SIG-M5 treated with dmso at 0.1 percent for 504 hours (cell line): Measurements from ENCODE around the gene RAI1.
"Not testable (repeated sequence)": the region's sequence is repeated elsewhere in the genome, so short reads cannot be mapped to it uniquely, and the experiment has no call there.

Experiments used
- DNase-seq: peaks from one replicate; lab custom pipeline; 2025; ENCODE audit not compliant: unreplicated experiment; lab: John Stamatoyannopoulos, UW

RAI1 gene

DNA sequence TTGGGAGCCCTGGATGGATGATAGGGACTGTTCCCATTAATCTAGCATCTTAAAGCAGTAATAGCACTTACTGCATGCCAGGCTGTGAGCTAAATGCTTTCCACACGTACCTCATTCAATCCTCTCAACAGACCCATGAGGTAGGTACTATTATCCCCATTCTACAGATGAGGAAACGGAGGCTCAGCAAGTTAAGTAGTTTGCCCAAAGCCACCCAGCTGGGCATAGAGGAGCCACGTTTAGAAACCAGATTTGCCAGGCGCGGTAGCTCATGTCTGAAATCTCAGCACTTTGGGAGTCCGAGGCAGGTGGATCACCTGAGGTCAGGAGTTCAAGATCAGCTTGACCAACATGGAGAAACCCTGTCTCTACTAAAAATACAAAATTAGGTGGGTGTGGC, 2.0 kb upstream of the RAI1 start:
- no peak for DNase-seq

DNA sequence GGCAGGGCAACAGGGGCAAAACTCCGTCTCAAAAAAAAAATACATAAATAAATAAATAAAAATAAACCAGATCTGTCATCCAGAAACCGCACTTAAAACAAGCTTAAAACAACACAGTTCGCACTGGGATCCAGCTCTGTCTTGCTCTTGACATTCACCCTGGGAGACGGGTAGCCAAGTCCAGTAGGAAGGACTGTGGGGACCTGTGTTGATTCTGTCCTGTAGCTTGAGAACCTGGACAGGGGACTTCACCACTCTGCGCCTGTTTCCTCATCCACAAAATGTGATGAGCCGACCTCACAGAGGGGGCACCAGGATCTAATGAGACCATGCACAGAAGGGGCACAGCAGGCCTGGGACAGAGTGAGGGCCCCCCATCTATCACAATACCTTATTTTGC, 1.5 kb upstream of the RAI1 start:
- no peak for DNase-seq

DNA sequence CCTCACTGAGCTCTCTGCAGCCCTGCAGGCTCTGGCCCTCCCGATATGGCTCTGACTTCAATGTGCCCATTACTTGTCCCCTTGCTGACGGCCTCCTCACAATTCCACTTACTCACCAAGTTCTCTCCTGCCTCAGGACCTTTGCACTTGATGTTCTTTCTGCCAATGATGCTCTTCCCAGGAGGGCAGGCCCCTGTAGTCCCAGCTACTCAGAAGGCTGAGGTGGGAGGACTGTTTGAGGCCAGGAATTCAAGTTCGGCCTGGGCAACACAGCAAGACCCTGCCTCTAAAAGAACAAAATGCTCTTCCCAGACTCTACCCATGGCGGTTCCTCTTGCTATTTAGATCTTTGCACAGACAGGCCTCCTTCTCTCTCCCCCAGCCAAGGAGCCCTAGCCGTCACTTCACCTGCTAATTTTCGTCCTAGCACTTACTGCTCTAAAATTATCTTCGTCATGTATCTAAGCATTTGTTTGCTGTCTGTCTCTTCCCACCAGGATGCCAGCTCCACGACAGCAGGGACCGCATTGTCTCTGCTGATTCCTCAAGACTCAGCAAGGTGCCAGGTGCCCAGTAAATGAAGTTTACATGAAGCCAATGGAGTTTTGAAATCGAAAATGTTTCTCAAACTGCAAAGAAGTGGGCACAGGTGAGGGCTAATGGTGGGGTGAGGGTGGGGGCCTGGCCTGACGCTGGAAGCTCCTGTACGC, 626 bp upstream of the RAI1 start:
- no peak for DNase-seq

DNA sequence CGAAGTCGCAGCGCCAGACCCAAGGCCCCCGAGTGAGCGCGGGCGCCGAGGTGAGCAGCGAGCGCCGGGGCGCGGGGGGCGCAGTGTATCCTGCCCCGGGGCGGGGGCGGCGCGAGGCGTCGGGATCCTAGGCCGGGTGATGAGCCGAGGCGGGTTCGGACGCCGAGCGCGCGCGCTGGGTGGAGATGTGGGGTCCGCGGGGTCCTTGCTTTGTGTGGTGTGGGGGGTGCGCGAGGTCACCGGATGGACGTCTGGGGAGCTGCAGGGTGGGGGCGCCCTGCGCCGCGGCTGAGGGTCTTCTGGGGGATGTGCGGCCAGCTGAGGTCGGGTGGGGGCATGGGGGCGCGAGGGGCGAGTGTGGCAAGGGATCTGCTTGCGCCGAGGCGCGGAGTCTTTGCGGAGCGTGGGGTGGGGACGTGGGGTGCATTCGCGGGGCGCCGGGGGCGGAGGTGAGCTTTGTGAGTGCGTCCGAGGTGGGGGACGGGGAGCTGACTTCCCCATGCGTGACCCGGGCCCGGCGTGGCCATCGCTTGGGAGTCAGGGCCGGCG, 560 bp downstream of the RAI1 start:
- DNase-seq, result no peak

DNA sequence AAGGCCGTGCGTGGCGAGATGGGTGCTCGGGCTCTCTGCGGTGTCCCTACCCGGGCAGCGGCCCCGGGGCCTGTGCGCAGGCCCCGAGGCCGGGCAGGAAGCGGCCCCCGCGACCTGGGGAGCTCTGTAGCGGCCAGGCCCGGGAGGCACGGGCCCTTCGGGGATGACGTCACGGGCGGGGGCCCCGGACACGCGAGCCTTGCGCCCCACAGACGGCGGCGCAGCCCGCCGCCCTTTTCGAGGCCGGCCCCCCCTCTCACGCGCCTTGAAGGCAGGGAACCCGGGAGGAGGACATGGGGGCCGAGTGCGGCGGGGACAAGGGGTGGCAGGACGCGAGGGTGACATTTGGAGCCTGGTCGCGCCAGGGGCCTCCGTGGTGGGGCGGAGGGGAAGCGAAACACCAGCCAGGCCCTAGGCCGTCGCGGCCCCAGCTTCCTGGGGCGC, 1.1 kb downstream of the RAI1 start:
- DNase-seq, result peak; percentile 62

DNA sequence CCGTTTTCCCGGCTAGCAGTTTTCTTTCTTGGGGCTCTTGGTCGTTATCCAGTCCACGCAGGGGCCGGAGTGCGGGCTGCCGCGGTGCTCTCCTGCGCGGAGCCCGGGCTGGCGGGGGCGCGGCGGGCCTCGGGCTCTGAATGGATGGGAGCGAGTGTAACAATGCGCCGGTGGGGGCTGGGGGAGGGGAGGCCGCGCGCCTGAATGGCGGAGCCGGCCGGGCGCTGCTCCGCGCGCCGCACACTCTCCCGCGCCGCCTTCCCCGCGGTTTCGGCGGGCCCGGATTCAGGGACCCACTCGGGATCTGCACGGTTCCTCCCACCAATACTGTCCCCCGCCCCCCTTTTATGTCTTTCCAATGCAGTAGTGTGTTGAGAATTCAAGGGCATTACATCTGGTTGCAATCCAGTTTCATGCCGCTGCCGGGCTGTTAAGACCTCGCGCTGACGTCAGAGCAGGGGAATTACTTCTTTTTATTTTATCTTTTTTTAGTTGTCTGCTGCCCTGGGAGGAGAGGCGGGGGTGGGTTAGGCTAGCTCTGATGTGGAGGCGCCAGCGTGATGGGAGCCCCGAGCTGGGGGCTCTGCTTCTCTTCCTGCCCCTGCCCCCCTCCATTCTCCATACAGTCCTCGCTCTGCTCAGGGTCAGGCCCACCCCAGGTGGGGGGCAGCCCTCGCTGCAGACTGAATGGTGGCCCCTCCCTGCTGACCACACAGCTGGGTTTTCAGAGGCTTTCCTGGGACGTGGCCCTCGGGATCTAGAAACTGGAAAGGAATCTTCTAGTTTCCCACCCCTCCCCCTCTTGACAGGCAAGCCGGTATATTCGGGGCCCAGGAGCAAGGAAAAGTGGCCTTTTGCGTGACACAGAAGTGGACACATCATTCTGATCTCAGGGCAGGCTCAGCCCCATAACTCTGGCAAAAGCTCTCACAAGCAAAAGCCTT, 1.8 kb downstream of the RAI1 start:
- DNase-seq, result peak; percentile 38

DNA sequence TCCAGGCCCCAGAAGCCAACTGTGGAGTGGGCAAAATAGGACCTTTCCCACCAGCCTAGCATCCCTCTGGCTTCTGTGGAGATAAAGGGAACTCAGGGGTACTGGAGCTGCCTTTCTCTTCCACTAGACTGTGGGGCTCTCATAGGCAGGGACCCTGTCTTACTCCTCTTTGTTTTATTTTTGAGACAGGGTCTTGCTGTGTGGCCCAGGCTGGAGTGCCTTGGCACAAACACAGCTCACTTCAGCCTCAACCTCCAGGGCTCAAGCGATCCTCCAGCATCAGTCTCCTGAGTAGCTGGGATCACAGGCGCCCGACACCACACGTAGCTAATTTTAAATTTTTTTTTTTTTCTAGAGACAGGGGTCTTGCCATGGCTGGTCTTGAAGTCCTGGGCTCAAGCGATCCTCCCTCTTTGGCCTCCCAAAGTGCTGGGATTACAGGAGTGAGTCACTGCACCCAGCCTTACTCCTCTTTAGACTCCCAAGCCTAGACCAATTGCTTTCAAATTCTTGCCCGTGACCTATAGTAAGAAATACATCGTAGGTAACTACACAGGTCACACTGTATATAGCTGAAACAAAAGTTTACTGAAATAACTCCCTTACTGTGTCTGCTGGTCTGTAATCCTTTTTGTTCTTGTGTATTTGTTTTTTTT, 2.6 kb downstream of the RAI1 start:
- no peak for DNase-seq

DNA sequence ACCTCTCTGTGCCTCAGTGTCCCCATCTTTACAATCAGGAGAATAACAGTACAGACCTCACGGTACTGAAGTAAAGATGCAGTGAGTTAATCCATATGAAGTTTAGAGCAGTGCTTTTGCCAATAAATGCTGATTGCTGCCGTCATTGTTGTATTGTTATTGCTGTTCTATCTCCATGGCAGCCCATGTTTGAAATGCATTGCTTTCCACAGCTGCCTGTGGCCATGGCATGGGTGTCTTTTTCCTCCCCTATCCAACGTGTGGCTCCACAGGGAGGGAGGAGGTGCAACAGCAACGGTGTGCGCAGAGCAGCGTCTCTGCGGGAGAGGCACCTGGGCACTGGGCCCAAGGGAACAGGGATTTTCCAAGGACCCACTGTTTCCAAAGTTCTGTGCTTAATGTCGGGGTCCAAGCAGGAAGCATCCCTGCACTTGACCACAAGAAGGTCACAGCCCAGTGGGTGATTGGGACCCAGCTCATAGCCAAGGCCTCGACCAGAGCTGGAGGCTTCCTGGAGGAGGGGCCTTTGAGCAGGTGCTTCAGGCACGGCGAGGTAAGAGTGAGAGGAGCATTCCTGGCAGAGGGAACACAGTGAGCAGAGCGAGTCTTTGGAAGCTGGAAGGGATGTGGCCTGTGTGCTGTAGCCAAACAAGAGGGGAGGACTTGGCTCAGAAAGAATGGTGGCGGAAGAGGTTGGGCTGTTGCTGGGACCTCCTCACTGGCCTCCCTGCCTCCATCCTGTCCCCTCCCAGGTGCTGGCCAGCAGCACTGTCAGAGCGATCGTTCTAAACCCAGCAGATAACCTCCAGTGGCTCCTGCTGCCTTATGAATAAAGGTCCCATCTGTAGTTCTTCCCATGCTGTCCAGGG, 3.9 kb downstream of the RAI1 start:
- DNase-seq, result no peak

DNA sequence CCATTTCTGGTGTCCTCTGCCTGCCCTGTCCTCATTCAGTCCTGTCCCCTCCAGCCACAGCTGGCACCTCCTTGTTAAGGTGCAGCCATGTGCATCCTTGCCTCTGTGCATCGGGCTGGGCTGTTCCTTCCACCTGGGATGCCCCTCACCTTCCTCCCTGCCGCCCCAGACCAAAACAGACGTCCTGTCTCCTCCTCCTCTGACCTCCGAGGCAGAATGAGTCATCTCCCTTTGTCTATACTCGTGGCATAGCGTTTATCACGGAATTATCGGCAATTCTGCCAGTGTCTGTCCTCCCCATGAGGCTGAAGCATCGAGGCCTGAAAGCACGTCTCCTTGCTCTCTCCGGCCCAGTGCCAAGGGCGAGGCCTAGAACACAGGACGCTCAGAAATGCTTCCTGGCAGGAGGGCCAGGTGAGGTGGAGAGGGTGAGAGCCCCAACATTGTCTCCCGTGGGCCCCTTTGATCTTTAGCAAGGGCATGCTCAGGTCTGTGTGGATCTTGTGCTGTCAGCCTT, 4.6 kb downstream of the RAI1 start:
- no peak for DNase-seq

DNA sequence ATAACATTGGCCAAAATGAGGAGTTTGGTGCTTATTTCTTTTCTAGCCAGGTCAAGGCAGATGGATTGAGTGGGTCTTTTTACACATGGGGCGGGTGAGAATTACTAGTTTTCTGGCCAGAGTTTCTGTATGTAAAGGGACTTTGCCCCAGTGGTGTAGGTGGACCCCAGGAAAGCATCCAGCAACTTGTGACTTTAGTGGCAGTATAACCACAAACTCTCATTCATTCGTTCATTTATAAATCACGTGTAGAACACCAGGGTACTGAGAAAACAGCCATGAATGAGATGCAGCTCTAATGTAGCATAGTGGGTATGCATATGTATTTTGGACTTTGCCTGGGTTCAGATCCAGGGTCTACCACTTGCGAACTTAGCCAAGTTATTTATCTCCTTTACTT, 8.1 kb downstream of the RAI1 start:
- no peak for DNase-seq

DNA sequence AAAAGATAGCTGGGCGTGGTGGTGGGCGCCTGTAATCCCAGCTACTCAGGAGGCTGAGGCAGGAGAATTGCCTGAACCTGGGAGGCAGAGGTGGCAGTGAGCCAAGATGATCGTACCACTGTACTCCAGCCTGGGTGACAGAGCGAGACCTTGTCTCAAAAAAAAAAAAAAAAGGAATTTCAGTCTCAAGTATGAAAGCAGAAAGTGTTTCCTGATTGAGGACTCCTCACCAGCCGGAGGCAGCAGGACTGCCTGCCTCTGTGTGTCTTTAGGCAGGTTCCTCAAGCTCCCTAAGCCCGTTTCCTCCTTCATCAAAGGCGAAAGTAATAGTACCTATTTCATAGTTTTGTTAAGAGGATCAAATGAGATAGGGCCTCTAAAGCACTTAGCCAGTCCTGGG, 9.0 kb downstream of the RAI1 start:
- DNase-seq, result not testable (repeated sequence)

DNA sequence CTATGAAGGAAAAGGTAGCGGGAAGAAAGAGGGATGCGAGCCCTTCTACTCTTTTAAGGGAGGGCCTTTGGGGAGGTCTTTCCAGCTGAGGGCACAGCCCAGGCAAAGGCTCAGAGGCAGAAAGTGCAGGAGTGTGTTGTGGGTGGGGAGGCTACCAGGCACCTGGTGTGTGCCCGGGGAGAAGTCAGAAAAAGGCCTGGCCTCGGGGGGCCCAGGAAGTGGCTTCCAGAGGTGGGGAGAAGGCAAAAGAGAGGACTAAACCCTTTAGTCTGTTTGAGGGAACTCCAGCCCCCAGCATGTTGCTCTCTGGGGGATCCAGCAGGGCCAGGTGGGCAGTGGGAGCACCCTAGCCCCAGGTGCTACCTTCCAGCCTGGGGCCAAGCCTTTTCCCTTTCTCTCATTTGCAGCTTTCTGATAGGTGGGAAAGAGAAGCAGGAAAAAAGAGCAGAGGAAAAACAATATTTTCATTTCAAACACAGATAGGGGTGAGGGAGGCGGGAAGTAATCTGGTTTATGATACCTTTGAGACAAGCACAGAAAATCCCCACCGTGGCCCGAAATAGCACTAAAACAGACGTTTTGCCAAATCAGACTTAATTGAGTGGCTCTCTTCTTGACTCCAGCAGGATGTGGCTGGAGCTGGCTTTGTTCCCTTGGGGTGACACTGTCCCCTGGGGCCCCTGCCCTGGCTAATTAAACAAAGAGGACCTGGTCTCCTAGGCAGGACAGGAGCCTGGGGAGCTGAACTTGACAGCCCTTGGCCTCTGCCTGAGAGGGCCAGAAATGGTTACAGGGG, 10.4 kb downstream of the RAI1 start:
- DNase-seq, result no peak

DNA sequence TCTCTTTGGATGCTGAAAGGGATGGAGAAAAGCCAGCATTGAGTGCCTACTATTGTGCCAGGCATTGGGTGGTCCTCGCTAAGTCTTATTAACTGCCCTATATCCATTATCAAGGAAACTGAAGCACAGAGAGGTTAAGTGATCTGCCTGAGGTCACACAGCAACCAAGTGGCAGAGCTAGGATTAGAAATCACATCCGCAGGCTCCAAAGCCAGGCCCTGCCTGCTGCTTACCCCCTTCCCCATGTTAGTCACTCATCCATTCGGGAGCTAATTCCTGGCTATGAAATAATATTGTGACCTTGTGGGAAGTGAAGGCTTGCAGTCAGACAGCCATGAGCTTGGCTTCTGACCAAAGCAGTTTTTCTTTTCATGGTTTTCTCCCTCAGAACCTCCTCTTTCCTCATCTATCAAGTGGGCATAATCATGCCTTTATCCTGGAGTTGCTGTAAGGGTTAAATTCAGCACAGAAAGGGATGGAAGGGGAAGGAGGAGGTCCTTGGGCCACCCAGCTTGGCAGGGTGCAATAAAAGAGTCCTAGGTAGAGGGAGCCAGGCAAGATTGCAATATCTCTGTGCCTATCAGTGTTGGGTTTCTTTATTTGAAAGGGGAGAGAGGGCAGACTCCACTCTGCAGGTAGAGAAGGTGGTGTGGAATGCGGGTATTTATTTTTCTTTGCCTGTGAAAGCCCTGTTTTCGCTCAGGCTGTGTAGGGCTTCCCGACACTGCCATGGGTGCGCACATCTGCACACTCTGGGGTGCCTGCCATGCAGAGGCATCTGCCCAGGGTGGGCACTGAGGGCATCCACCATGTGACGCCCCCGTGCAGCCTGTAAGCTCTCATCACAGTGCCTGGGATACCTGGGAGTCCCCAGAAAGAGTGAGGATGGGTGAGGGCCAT, 11.3 kb downstream of the RAI1 start:
- DNase-seq, result no peak

DNA sequence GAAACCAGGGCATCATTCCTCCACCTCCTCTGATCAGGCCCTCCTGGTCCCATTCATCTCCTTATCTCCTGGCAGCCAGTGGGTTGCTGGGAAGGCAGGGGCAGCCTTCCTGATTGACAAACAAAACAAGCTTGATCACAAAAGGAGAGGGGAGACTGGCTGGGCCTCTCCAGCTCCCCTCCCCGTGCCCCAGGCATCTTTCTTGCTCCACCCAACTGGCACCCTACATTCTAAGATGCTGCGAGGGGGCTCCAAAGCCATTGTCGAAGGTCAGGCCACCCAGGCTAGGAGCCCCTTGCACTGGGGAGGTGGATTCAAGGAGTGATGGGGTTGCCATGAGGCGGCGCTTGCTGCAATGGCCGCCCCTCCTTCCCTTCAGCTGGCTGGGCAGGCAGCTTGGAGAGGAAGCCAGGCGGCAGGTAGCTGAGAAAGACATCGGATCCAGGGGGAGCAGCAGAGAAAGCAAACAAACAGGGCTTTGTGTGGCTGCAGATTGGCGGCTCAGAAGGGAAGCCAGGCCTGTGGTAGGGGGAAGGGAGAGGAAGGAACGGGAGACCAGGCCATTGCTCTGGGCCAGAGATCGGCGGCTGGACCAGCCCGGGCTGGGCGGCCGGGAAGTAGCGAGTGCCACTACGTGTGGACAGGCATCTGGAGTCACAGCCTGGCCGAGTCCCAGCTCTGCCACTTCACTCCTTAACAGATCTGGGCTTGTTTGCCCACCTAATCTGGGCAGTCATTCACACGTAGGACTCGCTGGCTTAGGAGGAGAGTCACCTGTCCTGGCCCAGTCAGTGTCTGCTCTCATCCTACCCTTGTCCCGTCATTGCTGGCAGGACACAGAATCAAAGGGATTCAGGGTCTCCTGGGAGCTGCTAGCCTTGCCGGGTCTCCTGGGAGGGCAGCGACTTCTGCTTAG, 12.3 kb downstream of the RAI1 start:
- peak; percentile 30 for DNase-seq

DNA sequence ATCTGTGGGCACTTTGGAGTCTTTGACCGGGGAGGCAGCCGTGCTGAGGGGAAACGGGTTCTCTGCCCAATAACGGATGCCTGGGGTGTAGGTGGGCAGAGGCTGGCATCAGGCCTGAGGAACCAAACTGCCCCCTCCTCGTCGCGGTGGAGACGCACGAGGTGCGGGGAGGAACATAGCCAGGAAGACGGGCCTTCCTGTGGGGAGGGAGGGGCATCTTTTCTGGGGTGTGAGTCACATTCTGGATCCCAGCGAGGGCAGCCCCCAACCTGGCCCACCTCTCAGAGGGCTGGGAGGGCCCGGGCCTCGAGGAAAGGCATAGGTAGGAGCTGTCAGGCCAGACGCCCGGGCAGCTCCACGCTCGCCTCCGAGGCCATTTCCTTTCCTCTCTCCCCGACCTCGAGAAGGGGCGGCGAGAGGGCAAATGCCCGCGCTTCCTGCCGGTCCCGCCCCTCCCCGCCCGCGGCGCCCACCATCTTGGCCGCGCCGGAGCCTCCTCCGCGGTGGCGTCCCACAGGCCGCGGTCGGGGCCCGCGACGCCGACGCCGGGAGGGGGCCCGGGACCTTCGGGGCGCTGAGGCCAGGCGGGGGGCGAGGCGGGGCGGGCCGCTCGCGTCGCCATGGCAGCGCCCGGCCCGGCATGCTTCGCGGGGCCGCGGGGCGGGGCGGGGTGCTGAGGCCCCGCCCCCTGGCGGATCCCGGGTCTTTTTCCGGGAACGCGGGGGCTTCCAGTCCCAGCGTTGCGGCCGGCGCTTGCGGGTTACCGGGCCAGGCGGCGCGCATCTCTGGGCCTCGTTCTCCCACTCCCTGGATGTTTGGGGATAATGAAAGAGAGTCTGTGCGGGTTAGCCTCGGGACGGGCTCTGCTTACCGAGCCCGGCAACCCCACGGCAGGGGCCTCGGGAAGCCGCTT, 13.2 kb downstream of the RAI1 start:
- DNase-seq, result peak; percentile 47

DNA sequence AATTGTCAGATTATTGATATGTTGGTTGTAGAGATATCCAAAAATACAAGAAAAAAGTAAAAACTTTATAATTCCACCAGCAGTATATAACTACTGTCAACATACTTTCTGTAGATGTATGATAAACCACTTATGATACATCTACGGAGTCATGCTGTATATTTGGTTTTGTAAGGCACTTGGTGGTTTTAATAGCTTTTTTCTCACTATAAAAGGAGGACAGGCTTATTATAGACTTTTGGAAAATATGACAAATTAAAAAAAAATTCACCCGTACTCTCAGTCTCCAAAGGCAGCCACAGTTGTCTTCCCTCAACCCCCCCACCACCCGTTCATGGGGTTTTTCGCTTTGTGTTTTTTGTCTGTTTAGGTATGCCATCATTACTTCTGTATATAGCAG, 14.8 kb downstream of the RAI1 start:
- DNase-seq, result no peak
